ENCODE measurements around the gene SMPDL3B.

GRCh38 chr1:27934818-27935549, at the start of gene SMPDL3B:
- TF ChIP-seq SMC3 (IDR thresholded peaks at IDR 0.05; ENCODE audit: low read depth, low read length) (no peak), CEBPB (IDR thresholded peaks at IDR 0.05; ENCODE audit: low read depth, low read length) (no peak), CTCF (conservative IDR thresholded peaks at IDR 0.05; ENCODE audit: low read depth, low read length) (no peak), POLR2A (IDR thresholded peaks at IDR 0.05; ENCODE audit: low read depth, low read length) (no peak), RAD21 (IDR thresholded peaks at IDR 0.05; ENCODE audit: low read length) (no peak), MXI1 (IDR thresholded peaks at IDR 0.05; ENCODE audit: borderline replicate concordance, low read depth, low read length) (no peak), RFX5 (IDR thresholded peaks at IDR 0.05; ENCODE audit: low read depth, low read length) (no peak), MAFK (IDR thresholded peaks at IDR 0.05; ENCODE audit: low read depth, low read length) (no peak), ELK1 (IDR thresholded peaks at IDR 0.05; ENCODE audit: borderline replicate concordance, low read depth, low read length) (no peak), USF2 (IDR thresholded peaks at IDR 0.05; ENCODE audit: low read depth, low read length) (no peak)

All from IMR-90 (cell line).